NOMO-1 (cell line): ENCODE measurements around the gene TSFM.

Source experiments
- DNase-seq, 2 experiments: peaks; one replicate each; lab custom pipeline; 2025; ENCODE audit not compliant: unreplicated experiment in 2 of 2; lab: John Stamatoyannopoulos, UW

Gene TSFM

DNA sequence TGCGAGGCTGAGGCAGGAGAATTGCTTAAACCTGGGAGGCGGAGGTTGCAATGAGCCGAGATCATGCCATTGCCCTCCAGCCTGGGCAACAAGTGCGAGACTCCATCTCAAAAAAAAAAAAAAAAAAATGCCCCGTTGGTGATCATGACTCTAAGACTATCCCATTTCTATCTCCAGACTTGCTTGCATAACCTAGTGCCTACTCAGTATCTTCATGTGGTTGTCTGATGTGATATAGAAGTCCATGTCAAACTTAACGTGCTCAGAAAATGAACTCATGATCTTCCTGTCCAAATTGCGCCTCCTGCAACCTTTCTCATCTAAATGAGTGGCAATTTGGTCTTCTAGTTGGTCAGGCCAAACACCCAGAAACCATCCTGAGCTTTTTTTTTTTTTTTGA lies 4.7 kb upstream of the TSFM start:
- DNase-seq = no peak

DNA sequence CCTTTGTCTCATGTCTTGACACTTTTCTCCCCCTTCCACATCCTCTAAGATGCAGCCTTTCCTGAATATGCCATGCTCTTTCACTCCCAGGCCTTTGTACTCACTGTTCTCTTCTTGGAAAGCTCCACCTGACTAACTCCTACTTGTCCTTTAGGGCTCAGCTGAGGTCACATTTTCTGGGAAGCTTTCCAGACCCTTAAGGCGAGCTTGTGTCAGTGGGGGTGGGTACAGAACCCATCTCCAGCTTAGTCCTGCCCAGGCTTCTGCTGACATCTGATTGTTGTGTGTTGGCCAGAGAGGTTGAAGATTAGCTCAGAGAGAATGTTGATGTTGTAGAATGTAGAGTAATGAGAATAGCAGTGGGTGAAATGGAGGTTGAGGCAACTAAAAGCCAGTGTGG lies 2.9 kb upstream of the TSFM start:
- no peak for DNase-seq

DNA sequence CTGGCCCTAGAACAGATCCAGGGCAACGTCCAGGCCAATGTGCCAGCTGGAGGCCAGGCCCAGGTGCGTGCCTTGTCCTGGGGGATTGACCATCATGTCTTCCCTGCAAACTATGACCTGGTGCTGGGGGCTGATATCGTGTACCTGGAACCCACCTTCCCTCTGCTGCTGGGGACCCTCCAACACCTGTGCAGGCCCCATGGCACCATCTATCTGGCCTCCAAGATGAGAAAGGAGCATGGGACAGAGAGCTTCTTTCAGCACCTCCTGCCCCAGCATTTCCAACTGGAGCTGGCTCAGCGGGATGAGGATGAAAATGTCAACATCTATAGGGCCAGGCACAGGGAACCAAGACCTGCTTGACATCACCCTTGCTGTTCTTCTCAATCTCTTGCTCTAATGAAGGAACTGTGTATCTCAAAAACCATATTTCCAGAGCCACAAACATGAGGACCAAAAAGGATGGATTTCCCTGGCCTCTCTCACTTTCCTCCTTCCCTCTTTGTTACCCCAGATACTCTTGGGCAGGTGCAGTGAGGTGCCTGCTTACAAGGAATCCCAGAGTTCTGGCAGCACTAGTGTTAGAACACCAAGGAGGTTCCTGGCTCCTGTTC lies 2.2 kb upstream of the TSFM start:
- no peak for DNase-seq

DNA sequence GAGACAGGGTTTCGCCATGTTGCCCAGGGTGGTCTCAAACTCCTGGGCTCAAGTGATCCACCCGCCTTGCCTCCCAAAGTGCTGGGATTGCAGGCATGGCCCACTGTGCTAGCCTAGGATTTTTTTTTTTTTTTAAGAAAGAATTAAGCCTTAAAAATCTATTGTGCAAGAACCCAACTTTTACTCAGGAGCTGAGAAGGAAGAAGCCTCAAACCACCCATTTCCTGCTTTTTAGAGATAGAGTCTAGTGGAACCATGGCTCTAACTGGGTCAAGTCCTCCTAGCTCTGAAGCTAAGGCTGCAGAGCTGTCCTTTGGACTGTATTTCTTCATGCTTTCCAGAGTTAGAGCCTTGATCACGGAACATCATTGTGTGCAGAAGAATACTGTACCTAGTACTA lies 1.3 kb upstream of the TSFM start:
- peak; percentile 24 to 82 for DNase-seq

DNA sequence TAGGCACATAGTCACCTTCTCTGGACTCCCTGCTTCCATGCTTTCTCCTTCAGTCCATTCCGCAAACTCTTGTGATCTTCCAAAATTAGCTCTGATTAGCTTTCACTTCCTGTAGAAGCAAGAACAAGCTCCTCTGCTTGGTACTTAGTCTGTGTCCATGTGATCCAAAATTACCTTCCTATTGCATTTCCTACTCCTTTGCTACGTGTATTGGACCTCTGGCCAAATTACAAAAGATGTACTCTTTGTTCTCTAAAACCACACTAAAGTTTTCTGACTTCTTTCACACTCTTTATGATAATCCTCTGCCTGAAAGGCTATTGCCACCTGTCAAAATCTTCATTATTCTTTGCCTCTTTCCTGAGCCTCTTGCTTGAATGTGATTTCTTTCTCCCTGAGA lies 786 bp upstream of the TSFM start:
- peak in 1 of 2 experiments; percentile 46 for DNase-seq

DNA sequence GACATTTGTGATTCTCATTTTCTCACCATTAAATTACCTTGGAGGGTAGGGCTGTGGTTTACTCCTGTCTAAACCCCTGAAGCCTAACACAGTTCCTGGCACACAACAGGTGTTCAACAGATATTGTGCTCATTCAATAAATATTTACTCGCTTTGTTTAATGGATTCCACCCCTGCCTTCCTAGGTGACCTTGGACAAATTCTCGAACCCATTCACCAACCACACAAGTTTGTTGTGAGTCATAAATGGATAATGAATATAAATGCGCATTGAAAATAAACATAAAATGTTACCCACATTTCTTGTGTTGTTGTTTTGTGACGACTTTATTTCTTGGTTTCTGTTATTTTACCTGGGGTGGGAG lies 362 bp upstream of the TSFM start:
- DNase-seq = no peak

DNA sequence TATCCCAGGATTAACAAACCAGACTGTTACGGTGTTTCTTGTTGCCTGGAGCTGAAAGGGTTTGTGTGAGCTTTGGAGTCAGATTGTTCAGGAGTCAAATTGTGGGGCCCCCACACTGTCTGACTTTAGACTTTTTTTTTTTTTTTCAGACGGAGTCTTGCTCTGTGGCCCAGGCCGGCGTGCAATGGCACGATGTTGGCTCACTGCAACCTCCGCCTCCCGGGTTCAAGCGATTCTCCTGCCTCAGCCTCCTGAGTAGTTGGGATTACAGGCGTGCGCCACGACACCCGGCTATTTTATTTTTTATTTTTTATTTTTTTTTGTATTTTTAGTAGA lies 847 bp downstream of the TSFM start:
- DNase-seq = no peak

DNA sequence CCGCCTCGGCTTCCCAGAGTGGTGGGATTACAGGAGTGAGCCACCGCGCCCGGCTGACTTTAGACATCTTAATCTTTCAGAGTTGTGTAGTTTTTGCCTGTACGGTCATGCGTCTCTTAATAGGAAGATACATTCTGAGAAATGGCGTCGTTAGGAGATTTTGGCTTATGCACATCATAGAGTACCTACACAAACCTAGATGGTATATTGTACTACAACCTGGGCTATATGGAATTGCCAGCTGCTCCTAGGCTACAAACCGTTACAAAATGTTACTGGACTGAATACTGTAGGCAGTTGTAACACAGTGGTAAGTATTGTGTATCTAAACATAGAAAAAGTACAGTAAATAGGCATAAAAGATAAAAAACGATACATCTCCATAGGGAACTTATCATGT lies 1.3 kb downstream of the TSFM start:
- no peak for DNase-seq

DNA sequence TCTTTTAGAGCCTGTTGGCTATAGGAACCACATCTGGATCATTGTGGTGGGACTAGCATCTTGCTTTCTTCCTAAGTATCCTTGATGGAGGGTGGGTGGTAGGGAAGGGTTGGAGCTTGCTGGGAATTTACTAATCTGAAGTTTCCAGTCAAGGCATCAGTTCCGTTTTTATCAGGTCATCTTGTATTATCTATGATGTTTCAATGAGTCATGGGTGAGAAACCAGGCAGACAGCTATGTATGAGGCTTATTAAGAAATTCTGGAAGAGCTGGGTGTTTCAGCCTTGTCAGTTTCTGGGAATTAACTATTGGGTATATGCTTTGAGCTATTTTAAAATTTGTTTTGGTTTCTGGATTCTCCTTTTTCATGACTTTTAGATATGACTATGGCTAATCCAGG lies 11.3 kb downstream of the TSFM start:
- no peak for DNase-seq

DNA sequence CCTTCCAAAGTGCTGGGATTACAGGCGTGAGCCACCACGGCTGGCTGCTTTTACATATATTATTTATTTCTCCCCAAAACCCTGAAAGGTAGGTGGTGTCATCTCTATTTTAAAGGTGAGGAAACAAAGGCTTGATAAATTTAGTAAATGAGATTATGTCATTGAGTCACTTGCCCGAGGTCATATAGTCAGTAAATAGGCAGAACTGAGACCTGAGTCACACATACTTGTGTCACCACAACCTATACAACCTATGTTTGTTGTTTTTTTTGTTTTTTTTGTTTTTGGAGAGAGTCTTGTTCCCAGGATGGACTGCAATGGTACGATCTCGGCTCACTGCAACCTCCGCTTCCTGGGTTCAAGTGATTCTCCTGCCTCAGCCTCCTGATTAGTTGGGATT lies 12.8 kb downstream of the TSFM start:
- DNase-seq = no peak

DNA sequence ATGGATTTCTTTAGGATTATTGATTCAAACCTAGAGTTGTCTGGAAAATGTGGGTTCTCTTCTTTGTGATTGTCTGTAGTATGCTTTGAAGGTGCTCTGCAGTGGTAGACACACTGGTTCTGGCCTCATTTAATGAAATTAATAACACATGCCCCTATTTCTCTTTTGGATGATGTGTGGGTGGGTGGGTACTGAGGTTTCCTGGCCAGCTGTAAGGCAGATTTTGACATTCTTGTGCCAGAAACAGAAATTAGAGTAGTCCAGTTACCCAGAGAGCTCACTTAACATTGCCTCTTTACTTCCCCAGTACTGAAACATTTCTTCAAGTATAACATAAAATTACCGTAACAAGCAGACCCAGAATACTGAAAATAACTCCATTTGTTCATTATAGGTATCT lies 14.4 kb downstream of the TSFM start:
- no peak for DNase-seq

DNA sequence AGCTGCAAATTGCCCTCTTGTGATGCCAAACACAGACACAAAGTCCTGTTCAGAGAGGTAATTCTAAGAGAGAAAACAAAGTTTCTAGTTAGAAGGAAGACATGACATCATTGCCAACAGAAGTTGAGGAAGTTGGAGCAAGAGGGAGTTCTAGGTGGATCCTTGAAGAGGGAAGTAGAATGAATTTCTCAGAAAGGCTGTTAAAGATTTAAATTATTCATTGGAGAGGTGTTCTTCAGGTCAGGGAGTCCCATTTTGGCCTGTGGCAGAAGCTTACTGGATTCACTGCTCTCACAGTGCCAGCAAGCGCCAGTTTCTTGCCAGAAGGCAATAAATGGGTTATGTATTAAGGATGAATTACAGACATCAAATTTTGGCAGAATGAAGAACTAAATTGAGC lies 15.3 kb downstream of the TSFM start:
- peak in 1 of 2 experiments; percentile 42 for DNase-seq

DNA sequence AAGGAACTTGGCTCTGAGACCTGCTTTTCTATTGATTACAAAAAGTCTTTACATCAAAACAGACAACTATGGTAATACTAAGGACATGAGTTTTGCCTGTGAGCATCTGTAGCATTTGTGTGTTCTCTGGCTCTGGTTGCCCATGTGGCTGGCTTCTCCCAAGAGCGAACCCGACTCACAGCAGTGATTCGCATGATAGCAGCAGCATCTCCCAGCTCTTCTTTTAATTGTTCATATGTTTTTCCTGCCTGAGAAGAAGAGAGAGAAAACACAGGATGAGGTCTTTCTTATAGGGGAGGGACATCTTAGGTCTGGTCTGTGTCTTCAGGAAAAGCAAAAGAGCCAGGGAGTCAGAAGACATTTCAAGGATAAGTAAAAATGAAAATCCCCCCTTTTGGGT lies 18.4 kb downstream of the TSFM start:
- DNase-seq = no peak

DNA sequence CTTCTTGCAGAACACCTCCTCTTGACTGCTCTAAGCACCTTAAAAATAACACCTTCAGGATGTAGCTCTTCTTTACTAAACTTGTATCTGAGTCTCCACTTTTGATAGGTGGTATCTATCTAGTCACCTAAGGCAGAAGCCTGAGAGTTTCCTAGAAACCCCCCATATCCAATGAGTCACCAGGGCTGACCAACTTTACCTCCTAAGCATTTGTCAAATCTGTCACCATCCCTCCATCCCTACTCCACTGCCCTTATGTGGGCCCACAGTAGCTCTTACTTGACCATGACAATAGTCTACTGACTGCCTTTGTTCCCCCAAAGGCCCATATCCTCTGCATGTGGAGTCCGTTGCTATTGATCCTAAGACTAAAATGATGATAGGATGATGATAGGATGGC lies 20.0 kb downstream of the TSFM start:
- no peak for DNase-seq

DNA sequence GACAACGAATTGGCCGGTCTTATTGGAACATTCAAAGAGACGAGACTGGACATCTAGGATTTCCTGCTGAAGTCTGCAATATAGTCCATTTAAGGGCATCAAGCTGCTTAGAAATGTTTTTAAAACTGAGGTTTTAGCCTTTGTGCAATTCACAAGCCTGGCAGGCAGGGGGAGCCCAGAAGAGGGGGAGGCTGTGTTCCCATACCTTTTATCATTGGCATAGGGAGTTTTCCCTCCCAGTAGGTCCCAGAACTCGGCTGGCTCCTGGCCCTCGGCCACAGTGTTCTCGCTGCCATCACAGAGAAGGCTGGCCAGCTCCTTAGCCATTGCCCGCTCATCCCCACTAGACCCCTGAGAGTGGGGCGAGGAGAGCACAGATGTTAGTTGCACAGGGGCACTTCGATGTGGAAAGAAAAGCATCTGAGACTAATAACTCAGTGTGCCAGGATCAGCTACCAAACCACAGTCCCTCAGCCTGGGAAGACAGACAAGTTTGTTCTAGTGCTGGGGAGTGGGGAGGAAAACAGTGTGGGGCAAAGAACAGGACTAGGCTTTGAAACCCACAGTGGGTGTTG lies 20.8 kb downstream of the TSFM start:
- peak in 1 of 2 experiments; percentile 2 for DNase-seq

DNA sequence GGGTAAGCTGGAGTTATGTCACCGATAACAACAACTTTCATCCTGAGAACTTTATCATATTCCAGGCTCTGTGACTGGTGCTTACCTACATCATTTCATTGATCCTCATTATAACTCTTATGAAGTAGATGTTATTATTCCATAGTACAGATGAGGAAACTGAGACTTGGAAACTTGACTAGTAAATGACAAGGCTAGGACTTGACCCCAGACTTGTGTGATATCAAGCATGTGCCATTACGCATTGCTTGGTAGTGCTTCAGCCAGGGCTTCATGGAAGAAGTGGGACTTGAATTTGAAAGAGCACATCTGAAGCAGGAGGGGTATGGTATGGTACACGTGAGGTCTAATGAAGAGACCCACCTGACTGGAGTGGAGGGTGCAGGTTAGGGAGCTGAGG lies 24.1 kb downstream of the TSFM start:
- DNase-seq = no peak

DNA sequence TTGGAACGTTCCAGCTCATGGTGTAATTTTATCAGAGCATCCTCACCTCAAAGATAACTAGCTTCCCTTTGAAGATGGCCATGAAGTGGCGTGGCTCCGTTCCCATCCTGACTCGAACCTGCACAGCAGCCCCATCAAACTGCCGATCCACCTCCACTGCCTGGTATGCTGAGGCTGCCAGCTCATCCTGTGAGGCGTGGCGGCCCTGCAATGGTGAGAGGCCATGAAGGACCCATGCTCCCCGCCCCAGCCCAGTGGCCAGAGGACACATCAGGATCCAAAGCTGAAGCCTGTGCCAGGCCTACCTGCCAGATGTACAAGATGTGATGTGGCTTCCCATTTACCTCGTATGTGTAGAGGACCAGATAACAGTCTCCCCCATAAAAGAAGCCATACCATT lies 24.7 kb downstream of the TSFM start:
- no peak for DNase-seq

DNA sequence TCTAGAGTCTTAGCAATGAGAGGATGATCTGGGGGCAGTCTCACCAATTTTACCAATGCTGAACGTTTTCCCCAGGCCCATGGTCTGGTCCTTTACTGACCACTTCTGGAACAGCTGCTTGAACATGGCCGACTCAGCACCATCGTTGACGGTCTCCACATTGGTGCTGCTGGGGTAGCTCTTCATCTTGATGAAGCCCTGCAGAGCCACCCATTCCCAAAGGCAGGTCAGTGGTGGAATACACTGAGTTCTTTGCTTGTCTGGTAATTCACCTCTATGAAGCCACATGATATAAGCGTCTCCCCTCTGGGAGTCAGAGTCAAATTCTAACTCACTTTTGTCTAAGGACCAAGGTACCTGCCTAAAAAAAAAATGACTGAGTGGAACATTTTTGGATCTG lies 25.8 kb downstream of the TSFM start:
- DNase-seq = no peak

DNA sequence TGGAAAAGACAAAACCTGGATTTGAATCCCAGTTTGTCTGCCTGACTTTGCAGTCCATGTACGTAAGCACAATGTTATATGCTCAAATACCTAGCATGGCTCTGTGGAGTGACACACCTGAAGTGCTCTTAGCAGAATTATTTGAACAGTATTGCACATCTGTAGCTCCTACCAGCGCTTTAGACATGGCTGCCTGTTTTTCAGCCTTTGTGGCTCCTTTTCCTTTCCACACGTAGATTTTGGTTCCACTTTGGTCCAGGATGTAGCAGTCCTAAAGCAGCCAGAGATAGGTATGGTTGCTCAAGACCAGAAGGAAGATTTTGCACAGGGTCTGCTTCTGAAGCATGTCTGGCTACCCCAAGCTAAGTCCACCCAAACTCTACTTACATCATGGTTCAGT lies 26.8 kb downstream of the TSFM start:
- DNase-seq = no peak

DNA sequence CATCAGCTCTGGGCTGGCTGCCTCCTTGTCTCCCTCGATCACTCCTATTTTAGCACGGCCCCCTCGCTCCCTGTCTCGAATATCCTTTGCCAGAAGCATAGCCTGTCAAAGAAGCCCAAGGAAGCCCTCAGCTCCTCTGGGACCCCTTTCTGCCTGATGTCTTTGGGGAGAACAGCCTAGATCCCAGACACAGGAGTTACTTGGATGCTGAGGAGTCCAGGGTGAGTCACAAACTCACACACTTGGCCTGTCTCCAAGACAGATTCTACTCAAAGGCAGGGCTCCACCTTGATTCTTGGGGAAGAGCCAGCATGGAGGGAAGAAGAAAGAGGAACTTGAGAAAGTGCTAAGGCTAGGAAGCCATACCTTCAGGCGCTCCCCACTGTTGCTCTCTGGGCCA lies 27.9 kb downstream of the TSFM start:
- no peak for DNase-seq

DNA sequence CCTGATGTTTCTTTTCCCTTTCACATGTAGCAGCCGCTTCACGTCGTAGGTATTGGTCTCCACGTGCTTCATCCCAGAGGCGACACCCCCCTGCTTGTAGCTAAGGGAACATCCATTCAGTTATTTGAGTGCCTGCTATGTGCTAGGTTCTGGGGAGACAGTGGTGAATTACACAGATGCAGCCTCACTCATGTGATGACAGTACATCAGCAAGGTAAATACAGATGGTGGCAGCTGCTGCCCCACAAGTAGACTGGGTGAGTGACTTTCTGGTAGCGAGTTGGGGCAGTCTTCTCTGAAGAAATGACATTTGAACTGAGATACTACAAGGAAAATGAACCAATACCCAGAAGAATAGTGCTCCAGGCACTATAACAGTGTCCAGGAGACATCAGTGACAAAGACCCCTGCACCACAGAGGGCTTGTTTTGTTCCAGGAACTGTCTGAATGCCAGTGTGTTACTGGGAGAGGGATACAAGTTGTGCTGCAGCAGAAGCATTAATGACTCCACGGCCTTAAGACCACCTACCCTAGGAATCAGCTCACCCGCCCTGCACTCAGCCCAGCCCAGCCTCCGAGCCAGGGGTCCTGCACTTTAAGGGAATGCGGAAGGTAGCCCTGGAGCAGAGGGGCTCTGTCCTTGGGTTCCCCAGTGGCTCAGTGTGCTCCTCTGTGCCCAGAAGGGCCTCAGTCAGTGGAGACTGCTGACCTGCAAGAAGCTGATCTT lies 28.6 kb downstream of the TSFM start:
- DNase-seq = no peak

DNA sequence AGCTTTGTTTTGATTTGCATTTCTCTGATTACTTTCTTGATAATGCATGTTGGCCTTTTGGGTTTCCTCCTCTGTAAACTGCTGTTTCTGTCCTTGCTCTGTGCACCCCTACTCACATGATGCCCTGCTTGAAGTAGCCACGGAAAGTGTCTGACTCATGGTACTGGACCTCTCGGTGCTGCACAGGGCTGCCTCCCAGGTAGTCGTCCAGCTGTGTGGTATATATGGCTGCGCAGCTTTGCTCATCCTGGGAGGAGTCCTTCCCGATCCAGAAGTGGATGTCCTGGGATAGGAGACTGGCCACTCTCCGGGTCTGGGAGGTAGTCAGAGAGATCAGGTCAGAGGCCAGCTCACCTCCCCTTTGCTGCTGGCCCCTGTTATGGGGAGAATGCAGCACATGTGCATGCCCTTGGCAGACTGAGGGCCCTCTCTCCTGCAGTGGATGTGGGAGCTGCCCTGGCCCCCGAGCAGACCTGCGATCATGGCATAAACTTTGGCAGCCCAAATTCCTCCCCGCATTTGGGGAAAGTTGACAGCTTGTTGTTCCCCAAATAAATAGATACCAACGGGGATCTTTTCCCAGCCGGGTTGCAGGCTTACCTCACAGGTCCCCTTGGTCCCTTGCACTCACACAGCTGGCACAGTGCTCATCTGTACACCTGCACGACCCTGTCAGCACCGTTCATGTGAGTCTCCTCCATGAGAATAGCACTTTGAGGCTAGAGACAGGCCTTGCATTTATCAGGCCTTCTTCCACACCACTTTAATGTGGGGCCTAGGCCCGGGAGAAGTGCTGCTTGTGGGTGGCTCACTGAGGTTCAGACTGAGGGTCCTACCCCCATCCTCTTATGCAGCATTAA lies 30.8 kb downstream of the TSFM start:
- DNase-seq = no peak
